ENCODE results near the gene TRPM2.
A peak's percentile ranks its signal among the peaks of the same experiment; 100 is the strongest.

TRPM2 gene

GRCh38 chr21:44444286-44444931, 91.0 kb downstream of the TRPM2 start:
- no peak for DNase-seq (ENCODE audit: low read depth in 2 of 2)

DNA sequence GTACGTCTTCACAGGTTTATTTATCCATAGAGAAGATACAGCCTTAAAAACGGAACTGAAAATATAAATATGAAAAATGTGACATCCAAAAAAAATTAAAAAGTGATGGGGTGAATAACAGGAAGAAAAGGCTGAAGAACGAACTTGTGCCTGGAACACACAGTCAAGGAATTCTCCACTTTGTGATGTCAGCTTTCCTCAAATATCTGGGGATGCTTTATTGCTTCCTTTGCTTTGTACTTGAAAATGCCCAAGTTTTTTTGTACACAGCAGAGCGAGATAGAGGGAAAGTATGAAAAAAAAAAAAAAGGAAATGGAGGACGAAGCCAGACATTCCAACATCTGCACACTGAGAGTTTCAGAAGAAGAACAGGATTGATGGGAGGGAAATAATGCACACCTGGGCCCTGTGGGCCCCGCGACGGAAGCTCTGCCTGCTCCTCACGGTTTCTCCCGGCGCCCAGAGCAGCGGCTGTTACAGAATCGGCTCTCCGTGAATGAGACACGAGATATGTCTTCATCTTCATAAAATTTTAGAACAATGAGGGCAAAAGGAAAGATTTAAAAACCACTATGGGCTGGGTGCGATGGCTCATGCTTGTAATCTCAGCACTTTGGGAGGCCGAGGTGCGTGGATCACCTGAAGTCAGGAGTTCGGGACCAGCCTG, 91.9 kb downstream of the TRPM2 start:
- no peak for DNase-seq (ENCODE audit: low read depth in 2 of 2)

DNA sequence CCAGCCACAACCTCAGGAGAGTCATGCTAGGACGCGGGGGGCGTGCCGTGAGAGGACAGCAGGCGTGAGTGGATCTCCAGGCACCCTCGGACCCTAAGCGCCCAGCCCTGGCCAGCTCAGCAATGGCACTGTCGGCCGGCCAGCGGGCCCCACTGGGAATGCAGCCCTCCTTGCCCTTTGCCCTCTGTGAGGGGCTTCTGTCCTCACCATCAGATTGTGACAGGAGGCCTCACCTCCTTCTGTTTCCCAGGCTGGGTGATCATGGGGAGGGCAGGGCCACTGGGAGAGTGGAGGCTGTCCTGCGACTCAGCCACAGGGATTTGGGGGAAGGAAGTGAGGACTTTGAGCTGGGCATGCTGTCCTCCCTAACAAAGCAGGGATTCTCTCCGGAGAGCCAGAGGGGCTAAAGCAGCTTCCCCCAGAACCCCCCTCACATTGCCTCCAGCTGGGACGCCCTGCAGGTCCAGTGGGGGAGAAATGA, 95.3 kb downstream of the TRPM2 start:
- DNase-seq (ENCODE audit: low read depth in 2 of 2), result no peak

- DNase-seq (ENCODE audit: low read depth in 2 of 2), result no peak
Measured at GRCh38 chr21:44449473-44450363, 96.3 kb downstream of the TRPM2 start.

DNA sequence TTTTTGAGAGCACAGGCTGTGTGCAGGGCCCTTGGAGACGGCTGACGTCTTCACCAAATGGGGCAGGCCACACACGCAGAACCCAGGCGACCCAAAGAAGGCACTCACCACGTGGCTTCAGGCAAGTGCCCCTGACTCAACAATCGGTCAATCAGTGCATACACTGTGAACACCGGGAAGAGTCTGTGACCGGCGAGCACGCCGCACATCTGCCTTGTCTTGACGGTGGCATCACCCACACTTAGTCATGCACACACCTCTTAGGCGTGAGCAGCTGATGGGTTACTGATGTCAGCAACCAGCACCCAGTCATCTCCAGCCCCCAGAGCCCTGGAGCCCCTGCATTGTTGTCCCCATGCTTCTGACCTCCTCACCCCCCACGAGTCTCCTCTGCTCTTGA, 97.0 kb downstream of the TRPM2 start:
- no peak for DNase-seq (ENCODE audit: low read depth in 2 of 2)

DNA sequence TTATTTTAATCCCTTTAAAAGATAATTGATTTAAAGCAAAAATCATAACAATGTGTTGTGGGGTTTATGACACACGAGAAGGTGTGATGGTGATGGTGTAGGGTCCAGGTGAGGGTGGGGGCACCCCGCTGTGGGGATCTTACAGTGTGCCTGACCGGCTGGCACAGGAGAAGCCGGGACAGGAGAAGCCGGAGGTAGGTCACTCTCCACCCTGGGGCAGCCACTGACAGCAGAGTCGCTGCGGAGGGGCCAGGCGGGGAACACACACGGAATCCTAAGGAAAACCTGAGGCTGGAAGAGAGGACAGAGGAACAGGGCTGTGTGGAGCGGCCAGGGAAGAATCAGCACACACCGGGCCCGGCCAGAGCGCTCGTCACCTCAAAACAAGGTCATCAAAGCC, 97.6 kb downstream of the TRPM2 start:
- no peak for DNase-seq (ENCODE audit: low read depth in 2 of 2)

GRCh38 chr21:44453120-44453519, 99.7 kb downstream of the TRPM2 start:
- no peak for DNase-seq (ENCODE audit: low read depth in 2 of 2)

DNA sequence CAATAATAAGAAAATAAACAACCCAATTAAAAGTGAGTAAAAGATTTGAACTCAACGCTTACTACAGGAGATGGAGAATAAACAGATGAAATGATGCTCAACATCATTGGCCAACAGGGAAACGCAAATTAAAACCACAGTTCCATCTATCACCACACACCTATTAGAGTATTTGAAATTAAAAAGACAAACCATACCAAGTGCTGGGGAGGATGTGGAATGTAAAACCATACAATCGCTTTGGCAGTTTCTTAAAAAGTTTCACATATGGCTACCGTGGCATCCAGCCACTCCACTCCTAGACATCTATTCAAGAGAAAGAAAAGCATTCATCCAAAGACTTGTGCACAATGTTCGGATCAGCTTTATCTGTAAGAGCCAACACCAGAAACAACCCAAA, 100.6 kb downstream of the TRPM2 start:
- DNase-seq (ENCODE audit: low read depth in 2 of 2), result no peak

DNA sequence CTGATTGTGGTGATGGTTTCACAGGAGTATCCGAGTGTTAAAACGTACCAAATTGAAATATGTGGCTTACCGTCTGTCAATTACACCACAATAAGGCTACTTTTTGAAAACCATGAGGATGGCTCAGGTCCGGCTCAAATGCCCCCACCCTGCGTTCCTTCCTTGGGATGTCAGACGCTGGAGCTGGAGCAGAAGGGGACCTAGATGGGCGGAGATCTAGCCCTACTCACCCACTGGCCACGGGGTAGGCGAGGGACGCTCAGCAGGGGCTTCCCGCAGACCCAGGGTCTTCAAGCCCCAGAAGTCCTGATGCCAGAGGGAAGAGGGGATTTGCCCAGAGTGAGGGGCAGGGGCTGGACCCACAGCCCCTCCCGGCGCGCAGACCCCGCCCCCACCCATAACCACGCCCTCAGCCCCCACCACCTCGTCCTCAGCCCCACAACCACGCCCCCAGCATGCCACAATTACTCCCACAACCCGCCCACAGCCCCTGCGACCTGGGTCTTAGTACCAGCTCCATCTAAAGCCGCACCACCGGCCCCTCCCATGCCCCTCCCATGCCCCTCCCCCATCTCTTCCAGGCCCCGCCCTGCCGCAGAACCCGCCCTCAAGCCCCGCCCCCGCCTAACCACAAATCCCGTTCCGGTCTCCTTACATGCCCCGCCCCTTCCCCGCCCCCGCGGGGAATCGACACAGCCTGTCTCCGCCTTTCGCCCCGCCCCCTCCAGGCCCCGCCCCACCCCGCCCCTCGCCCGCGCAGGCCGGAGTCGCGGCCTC, 101.5 kb downstream of the TRPM2 start, which contains the start of gene LRRC3:
Gene LRRC3, plus strand, starts transcription at position 764 of the 777 bp plus-strand sequence. CDS start 1,135 bp downstream, outside the sequence.
- peak; percentile 79 to 81 for DNase-seq (ENCODE audit: low read depth in 2 of 2)

DNA sequence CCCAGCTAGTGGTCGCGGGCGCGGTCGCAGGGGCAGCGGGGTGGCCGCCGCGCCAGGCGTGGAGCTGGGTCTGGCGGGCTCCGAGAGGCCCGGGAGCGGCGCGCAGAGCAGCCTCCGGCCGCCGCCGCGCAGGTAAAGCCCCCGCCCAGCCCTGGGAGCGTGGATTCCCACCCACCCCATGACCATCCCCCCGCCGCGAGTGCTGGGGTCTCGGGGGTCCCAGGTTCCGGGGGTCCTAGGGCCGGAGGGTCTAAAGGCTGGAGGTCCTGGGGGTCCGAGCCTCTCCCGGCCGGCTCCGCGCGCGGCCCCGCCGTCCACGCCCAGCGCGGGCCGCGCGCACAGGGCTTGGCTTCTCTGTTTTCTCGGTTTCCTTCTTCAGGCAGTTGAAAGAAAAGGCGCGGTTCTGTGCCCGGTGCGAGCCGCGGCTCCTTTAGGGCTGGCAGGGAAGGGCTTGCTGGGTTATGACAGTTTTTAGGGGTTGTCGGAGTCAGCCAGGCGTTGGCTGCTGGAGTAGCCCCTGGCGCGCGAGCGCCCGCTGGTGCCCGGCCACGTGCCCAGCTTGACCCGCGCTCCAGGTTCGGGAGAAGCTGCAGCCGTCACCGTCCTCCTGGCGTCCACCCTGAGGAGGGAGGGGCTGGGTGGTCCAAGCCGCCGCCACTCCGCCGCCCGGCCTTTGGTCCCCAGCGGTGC, 102.2 kb downstream of the TRPM2 start:
- peak in 1 of 2 donors; percentile 17 for DNase-seq (ENCODE audit: low read depth in 2 of 2)

DNA sequence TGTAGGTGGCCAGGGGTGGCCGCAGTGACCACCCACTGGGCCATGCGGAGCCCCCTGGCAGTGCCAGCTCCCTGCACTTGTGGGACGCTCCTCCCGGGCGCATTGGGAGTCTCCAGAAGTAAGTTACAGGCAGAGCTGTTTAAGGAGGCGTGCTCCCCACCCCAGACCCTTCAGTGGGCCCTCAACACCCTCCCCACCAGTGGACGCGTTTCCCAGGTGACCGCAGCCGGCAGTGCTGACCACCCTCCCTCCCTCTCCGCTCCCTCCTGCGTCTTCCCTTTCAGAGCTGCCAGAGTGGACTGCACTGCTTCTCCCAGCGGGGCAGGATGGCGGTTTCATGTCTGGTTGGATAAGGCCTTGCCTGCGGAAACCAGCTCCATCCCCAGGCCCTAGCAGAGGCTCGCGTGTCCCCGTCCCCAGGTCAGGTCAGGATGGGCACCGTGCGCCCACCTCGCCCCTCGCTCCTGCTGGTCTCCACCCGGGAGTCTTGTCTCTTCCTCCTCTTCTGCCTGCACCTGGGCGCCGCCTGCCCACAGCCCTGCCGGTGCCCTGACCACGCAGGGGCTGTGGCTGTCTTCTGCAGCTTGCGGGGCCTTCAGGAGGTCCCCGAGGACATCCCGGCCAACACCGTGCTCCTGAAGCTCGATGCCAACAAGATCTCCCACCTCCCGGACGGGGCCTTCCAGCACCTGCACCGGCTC, 102.9 kb downstream of the TRPM2 start:
- DNase-seq (ENCODE audit: low read depth in 2 of 2), result no peak

- no peak for DNase-seq (ENCODE audit: low read depth in 2 of 2)
Measured at GRCh38 chr21:44456915-44457736, 103.7 kb downstream of the TRPM2 start.

GRCh38 chr21:44458971-44459711, 105.7 kb downstream of the TRPM2 start:
- DNase-seq (ENCODE audit: low read depth in 2 of 2), result no peak

GRCh38 chr21:44459712-44460440, 106.5 kb downstream of the TRPM2 start:
- DNase-seq (ENCODE audit: low read depth in 2 of 2), result no peak

DNA sequence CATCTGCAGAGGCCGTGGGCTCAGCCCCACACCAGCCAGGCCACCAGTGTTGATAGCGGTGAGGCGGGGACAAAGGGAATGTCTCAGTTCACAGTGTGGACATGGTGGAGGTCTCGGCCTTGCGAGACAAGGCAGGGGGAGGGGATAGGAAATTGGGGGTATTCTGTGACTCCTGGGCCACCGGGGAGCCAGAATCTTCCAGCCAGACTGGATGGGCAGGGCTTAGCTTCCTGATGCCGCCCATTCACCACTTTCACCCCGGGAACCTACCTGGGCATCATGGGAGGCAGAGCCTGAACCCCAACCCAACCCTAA, 107.0 kb downstream of the TRPM2 start:
- DNase-seq (ENCODE audit: low read depth in 2 of 2), result no peak

GRCh38 chr21:44461005-44461404, 107.6 kb downstream of the TRPM2 start:
- no peak for DNase-seq (ENCODE audit: low read depth in 2 of 2)

DNA sequence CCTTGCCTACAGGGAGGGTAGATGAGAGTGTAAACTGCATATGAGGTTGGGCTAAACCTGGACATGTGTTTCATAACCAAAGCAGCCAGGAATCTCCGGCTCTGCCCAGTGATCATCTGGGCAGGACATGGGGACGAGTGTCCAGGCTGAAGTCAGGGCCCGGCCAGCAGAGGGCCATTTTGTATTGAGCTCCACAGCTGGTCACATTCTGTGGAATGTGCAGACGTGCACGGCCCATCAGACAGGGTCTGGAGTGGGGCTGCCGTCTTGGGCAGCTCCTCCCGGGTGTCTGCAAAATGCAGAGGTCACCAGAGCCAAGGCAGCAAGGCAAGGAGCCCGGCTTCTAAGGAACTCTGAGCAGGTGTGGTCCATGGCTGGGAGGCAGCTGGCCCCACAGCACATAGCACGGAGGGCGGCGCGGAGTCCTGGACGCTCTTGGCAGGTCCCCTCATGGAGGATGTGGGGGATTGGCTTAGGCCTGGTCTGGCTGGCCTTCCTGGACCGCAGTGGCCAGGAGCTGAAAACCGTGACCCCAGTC, 108.1 kb downstream of the TRPM2 start:
- no peak for DNase-seq (ENCODE audit: low read depth in 2 of 2)

Measured in stimulated activated CD4-positive, alpha-beta T cell treated with anti-CD3 and anti-CD28 coated beads, Interleukin-15, amount 100 ng/mL, for 48 hours (primary cell).